Small intestine (tissue), 7 donors: ENCODE measurements around the gene GABBR1. TPM values are rescaled to one million over a fixed set of nuclear protein-coding genes. Genes with fewer than 3 reads are reported as not detected.

Experiments used
- DNase-seq, 2 donors: peaks; one replicate each; pipeline versions ENCODE4 v3.0.0 to v3.0.0-alpha.2; 2013
- FAIRE-seq: peaks from 2 replicates; lab custom pipeline; 2012; peaks lifted over from hg19 to GRCh38; lab: Jason Lieb, UNC
- H3K27ac ChIP-seq, 3 donors: one replicate each; pipeline ENCODE4 v1.5.1; 2013; ENCODE audit warnings: low read length in 2 of 3, mild to moderate bottlenecking in 2 of 3, control low read depth in 1 of 3, inconsistent platforms in 1 of 3, low read depth in 1 of 3, moderate library complexity in 1 of 3
- H3K27me3 ChIP-seq, 3 donors: one replicate each; pipeline ENCODE4 v1.6.1; 2013; ENCODE audit warnings: low read length in 3 of 3, inconsistent platforms in 1 of 3; ENCODE audit not compliant: control insufficient read depth in 3 of 3, insufficient read depth in 3 of 3
- H3K36me3 ChIP-seq, 3 donors: one replicate each; pipeline ENCODE4 v1.6.1; 2013; ENCODE audit warnings: low read length in 3 of 3, inconsistent platforms in 1 of 3, low read depth in 1 of 3, mild to moderate bottlenecking in 1 of 3, moderate library complexity in 1 of 3; ENCODE audit not compliant: control insufficient read depth in 3 of 3, insufficient read depth in 2 of 3
- H3K4me1 ChIP-seq, 3 donors: one replicate each; pipeline ENCODE4 v1.6.1; 2013; ENCODE audit warnings: low read length in 2 of 3, inconsistent platforms in 1 of 3, low read depth in 1 of 3, mild to moderate bottlenecking in 1 of 3, moderate library complexity in 1 of 3; ENCODE audit not compliant: control insufficient read depth in 3 of 3, insufficient read depth in 2 of 3
- H3K4me3 ChIP-seq, 3 donors: one replicate each; pipeline ENCODE4 v1.5.1; 2013; ENCODE audit warnings: low read length in 3 of 3, control low read depth in 1 of 3, inconsistent platforms in 1 of 3, low read depth in 1 of 3, mild to moderate bottlenecking in 1 of 3, moderate library complexity in 1 of 3
- H3K9me3 ChIP-seq, 2 donors: one replicate each; pipeline ENCODE4 v1.6.1; 2013; ENCODE audit warnings: low read depth in 1 of 2, low read length in 1 of 2; ENCODE audit not compliant: control insufficient read depth in 2 of 2, insufficient read depth in 1 of 2
- whole genome bisulfite sequencing, 3 donors: extraction: QIAGEN DNeasy Blood & Tissue Kit; methylation state at CpG; one replicate each; pipeline ENCODE4 v1.1.7; 2013; 5-methylcytosine and 5-hydroxymethylcytosine counted together
- polyA plus RNA-seq, 4 donors: library from polyadenylated mRNA; stranded (reverse) in 3 of 4; unstranded in 1 of 4; fragments of 200-250 nt in 3 of 4; fragments of 120-200 nt in 1 of 4; gene quantifications; one replicate each; pipeline versions ENCODE4 v1.2.1 to v1.2.3, GENCODE V29; 2013
- donor health status: healthy with polysubstance abuse.
- donor health status: control.
- donor health status: control.
- donor health status: Bipolar disorder and iron deficiency.
- donor health status: healthy.

The GABBR1 gene
- polyA plus RNA-seq, 4 donors = 0.22 to 12.2 (median 7.1) TPM

- peak; percentile 57 to 61 for DNase-seq
- Histone ChIP-seq H3K27me3 (peaks cover 0 to 6% (median 4%) of the 10 kb centered on the region in 3 donors), H3K36me3 (no peaks in the 10 kb centered on the region), H3K27ac (no peak overlapping the region), H3K4me1 (no peaks in the 10 kb centered on the region), H3K4me3 (no peak overlapping the region), H3K9me3 (no peaks in the 10 kb centered on the region)
- 2 to 5% (median 4%) methylated on average over 3 of the region's 3 CpGs for WGBS, 3 donors
- no peak for FAIRE-seq
Measured at GRCh38 chr6:29589423-29590048, 43.4 kb downstream of the GABBR1 start.

DNA sequence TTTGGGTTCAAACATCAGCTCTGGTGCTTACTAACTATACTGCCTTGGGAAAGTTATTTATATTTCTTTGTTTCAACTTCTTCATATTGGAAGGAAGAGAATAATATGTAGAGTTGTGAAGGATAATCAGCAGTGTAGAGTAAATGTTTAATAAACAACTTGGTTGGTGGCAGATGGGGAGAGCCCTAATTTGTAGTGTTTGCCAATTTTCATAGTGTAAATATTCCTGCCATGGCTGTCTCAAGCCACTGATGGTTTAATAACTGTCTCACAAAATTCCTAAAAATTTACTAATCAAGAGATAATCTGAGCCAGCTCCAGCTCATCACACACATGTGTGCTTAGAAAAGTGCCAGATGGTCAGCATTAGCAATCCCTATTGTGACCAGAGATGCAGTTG is 48.2 kb downstream of the GABBR1 start, which contains the start of gene OR2H2:
Gene OR2H2 (plus strand): TSS at position 301 of the 400 bp plus-strand sequence. CDS start 2,824 bp downstream, outside the sequence.
- DNase-seq (no peak), FAIRE-seq (no peak)

DNA sequence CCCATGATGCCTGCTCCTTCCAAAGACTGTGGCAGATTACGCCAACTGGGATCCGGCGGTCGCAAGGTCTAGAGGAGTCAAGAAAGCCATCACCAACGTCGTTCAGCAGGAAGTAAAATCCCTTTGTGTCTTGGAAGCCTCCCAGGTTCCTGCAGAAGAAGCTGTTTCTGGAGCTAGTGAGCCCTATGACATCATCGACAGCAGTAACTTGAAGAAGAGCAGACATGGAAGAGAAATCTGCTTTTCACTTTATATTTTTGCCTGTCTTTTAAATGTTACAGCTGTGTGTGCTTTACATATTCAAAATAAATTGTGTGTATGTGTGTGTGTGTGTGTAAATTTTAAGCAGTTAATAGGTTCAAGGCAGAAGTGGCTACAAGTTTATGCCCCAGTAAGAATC is 55.4 kb downstream of the GABBR1 start:
- no peak for DNase-seq
- WGBS, 3 donors = 64 to 80% (median 68%) methylated on average over 7 of the region's 7 CpGs
- Histone ChIP-seq H3K27me3 (peaks cover 0 to 5% (median 0%) of the 10 kb centered on the region in 3 donors), H3K27ac (no peak overlapping the region), H3K9me3 (no peaks in the 10 kb centered on the region), H3K36me3 (no peaks in the 10 kb centered on the region), H3K4me1 (no peaks in the 10 kb centered on the region), H3K4me3 (no peak overlapping the region)
- FAIRE-seq = no peak

More for the DNA sequence above, 48.2 kb downstream of the GABBR1 start, which contains the start of gene OR2H2:
- no peaks in the 10 kb centered on the region for H3K36me3 ChIP-seq
- no peak within 1 kb of the TSS for H3K4me3 ChIP-seq
- no peaks in the 10 kb centered on the region for H3K9me3 ChIP-seq
- no peaks in the 10 kb centered on the region for H3K4me1 ChIP-seq
- H3K27me3 ChIP-seq = no peaks in the 10 kb centered on the region
- H3K27ac ChIP-seq = no peak within 1 kb of the TSS

GRCh38 chr6:29576056-29576455 is 56.9 kb downstream of the GABBR1 start:
- no peaks in the 10 kb centered on the region for H3K4me1 ChIP-seq
- no peak for FAIRE-seq
- H3K27ac ChIP-seq = no peak overlapping the region
- no peaks in the 10 kb centered on the region for H3K9me3 ChIP-seq
- no peak for DNase-seq
- H3K27me3 ChIP-seq = peaks cover 0 to 5% (median 0%) of the 10 kb centered on the region in 3 donors
- no peaks in the 10 kb centered on the region for H3K36me3 ChIP-seq
- H3K4me3 ChIP-seq = no peak overlapping the region

- no peaks in the 10 kb centered on the region for H3K27me3 ChIP-seq
- WGBS, 3 donors = 53 to 63% (median 62%) methylated on average over 5 of the region's 5 CpGs
- FAIRE-seq (no peak), DNase-seq (no peak)
- no peak overlapping the region for H3K4me3 ChIP-seq
- no peaks in the 10 kb centered on the region for H3K4me1 ChIP-seq
- H3K9me3 ChIP-seq = no peaks in the 10 kb centered on the region
- no peak overlapping the region for H3K27ac ChIP-seq
- H3K36me3 ChIP-seq = no peaks in the 10 kb centered on the region
Measured at GRCh38 chr6:29567991-29568390, 65.0 kb downstream of the GABBR1 start.

- no peak for FAIRE-seq
- 44 to 47% (median 47%) methylated on average over 2 of the region's 2 CpGs for WGBS, 3 donors
Measured at GRCh38 chr6:29567541-29567940, 65.4 kb downstream of the GABBR1 start.

DNA sequence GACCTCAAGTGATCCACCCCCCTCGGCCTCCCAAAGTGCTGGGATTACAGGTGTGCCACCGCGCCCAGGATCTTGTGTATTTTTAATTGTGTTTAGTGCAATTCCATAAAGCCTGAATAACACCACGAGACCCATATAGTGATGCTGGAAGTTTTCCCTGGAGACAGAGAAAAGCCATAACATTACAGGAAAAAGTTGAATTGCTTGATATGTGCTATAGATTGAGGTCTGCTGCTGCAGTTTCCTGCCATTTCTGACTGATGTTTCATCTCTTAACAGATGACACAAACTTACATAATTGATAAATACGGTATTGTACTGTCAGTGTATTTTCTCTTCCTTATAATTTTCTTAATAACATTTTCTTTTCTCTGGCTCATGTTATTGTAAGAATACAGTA is 66.1 kb downstream of the GABBR1 start:
- Histone ChIP-seq H3K27me3 (no peaks in the 10 kb centered on the region), H3K36me3 (no peaks in the 10 kb centered on the region), H3K4me3 (no peak overlapping the region), H3K4me1 (no peaks in the 10 kb centered on the region), H3K9me3 (no peaks in the 10 kb centered on the region), H3K27ac (no peak overlapping the region)
- FAIRE-seq (no peak), DNase-seq (no peak)
- WGBS, 3 donors = 64 to 79% (median 72%) methylated on average over 5 of the region's 5 CpGs

More at GRCh38 chr6:29567541-29567940, 65.4 kb downstream of the GABBR1 start:
- no peak for DNase-seq
- Histone ChIP-seq H3K4me1 (no peaks in the 10 kb centered on the region), H3K27me3 (no peaks in the 10 kb centered on the region), H3K27ac (no peak overlapping the region), H3K4me3 (no peak overlapping the region), H3K36me3 (no peaks in the 10 kb centered on the region), H3K9me3 (no peaks in the 10 kb centered on the region)

DNA sequence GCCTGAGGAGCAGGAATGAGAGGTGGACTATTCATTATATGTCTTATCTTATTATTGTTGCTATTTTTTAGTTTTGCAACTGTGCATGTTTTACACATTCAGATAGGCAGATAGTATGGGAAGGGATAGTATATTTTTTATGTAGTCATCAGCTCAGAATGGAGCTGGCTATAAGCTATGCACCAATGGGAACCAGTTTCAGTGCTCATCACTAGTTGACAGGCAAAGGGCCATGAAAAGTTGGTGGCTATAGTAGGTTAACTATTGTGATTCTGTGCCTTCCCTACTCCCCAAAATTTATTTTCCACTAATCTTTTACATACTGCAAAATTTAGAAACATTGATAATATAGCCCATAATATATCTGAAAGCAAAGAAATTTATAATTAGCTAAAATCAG is 68.1 kb downstream of the GABBR1 start:
- Histone ChIP-seq H3K27ac (no peak overlapping the region), H3K36me3 (no peaks in the 10 kb centered on the region), H3K4me1 (no peaks in the 10 kb centered on the region), H3K9me3 (no peaks in the 10 kb centered on the region), H3K27me3 (no peaks in the 10 kb centered on the region), H3K4me3 (no peak overlapping the region)
- FAIRE-seq = no peak
- no peak for DNase-seq

- Histone ChIP-seq H3K9me3 (no peaks in the 10 kb centered on the region), H3K36me3 (no peaks in the 10 kb centered on the region), H3K27me3 (no peaks in the 10 kb centered on the region), H3K27ac (no peak overlapping the region), H3K4me1 (no peaks in the 10 kb centered on the region), H3K4me3 (no peak overlapping the region)
- 23 to 51% (median 32%) methylated on average over 3 of the region's 3 CpGs for WGBS, 3 donors
- DNase-seq (no peak), FAIRE-seq (no peak)
Measured at GRCh38 chr6:29563435-29563965, 69.5 kb downstream of the GABBR1 start.
